GM19328 (cell line): Measurements from ENCODE around the gene C1orf87.
"Not testable (repeated sequence)": the region's sequence is repeated elsewhere in the genome, so short reads cannot be mapped to it uniquely, and the experiment has no call there.

ENCODE experiments used
- ATAC-seq: cut with Tn5 transposase; IDR thresholded peaks from one replicate; pipeline ENCODE4 v1.9.1; 2021; ENCODE audit warnings: mild to moderate bottlenecking, moderate library complexity; ENCODE audit not compliant: unreplicated experiment

The C1orf87 gene

GRCh38 chr1:59997479-59998115, 76.0 kb downstream of the C1orf87 start:
- no peak for ATAC-seq

- ATAC-seq = no peak
Observed at GRCh38 chr1:59994302-59995198, 79.0 kb downstream of the C1orf87 start.

GRCh38 chr1:59992040-59992820, 81.3 kb downstream of the C1orf87 start:
- no peak for ATAC-seq

GRCh38 chr1:59990470-59990869, 83.1 kb downstream of the C1orf87 start:
- ATAC-seq = no peak

- no peak for ATAC-seq
Observed at GRCh38 chr1:59986516-59987310, 86.9 kb downstream of the C1orf87 start.

- ATAC-seq = no peak
Observed at GRCh38 chr1:59985911-59986515, 87.6 kb downstream of the C1orf87 start.

- ATAC-seq = no peak
Observed at GRCh38 chr1:59979666-59980065, 93.9 kb downstream of the C1orf87 start.

- no peak for ATAC-seq
Observed at GRCh38 chr1:59978511-59978910, 95.1 kb downstream of the C1orf87 start.

GRCh38 chr1:59978026-59978425, 95.5 kb downstream of the C1orf87 start:
- no peak for ATAC-seq

- ATAC-seq = no peak
Observed at GRCh38 chr1:59977075-59977410, 96.5 kb downstream of the C1orf87 start.

GRCh38 chr1:59976194-59977074, 97.1 kb downstream of the C1orf87 start:
- ATAC-seq = no peak

GRCh38 chr1:59973719-59974118, 99.9 kb downstream of the C1orf87 start:
- ATAC-seq = no peak

- no peak for ATAC-seq
Observed at GRCh38 chr1:59972216-59972927, 101.2 kb downstream of the C1orf87 start.

GRCh38 chr1:59971464-59971911, 102.1 kb downstream of the C1orf87 start:
- no peak for ATAC-seq

- not testable (repeated sequence) for ATAC-seq
Observed at GRCh38 chr1:59969542-59970175, 103.9 kb downstream of the C1orf87 start.

GRCh38 chr1:59968746-59969145, 104.8 kb downstream of the C1orf87 start:
- ATAC-seq = not testable (repeated sequence)

- ATAC-seq = no peak
Observed at GRCh38 chr1:59967780-59968179, 105.8 kb downstream of the C1orf87 start.

- ATAC-seq = no peak
Observed at GRCh38 chr1:59967141-59967697, 106.4 kb downstream of the C1orf87 start.
